SH-SY5Y (cell line): ENCODE results near the gene COPZ1.

Source experiments
- GATA2 ChIP-seq: IDR thresholded peaks from 2 replicates; pipeline ENCODE4 v1.6.1; 2011; ENCODE audit warnings: mild to moderate bottlenecking, low read depth, low read length
- GATA3 ChIP-seq: IDR thresholded peaks from 2 replicates; pipeline ENCODE4 v1.6.1; 2011; ENCODE audit warnings: low read depth, mild to moderate bottlenecking, low read length, moderate library complexity

GRCh38 chr12:54363618-54364017 is 38.7 kb downstream of the COPZ1 start:
- TF ChIP-seq GATA3, result no peak
- no peak for TF ChIP-seq GATA2
